IPS-18c (cell line): ENCODE measurements around the gene MLX.
"Not testable (repeated sequence)": the region's sequence is repeated elsewhere in the genome, so short reads cannot be mapped to it uniquely, and the experiment has no call there.

ENCODE experiments used
- H3K4me3 ChIP-seq: 2 replicates; pipeline ENCODE4 v1.7.0; 2013; ENCODE audit warnings: low read depth, mild to moderate bottlenecking, low read length, moderate library complexity; ENCODE audit not compliant: insufficient read depth
- H3K9me3 ChIP-seq: one replicate; pipeline ENCODE4 v1.6.1; 2013; ENCODE audit warnings: mild to moderate bottlenecking, low read length, moderate library complexity; ENCODE audit not compliant: control insufficient read depth, insufficient read depth

The MLX gene

DNA sequence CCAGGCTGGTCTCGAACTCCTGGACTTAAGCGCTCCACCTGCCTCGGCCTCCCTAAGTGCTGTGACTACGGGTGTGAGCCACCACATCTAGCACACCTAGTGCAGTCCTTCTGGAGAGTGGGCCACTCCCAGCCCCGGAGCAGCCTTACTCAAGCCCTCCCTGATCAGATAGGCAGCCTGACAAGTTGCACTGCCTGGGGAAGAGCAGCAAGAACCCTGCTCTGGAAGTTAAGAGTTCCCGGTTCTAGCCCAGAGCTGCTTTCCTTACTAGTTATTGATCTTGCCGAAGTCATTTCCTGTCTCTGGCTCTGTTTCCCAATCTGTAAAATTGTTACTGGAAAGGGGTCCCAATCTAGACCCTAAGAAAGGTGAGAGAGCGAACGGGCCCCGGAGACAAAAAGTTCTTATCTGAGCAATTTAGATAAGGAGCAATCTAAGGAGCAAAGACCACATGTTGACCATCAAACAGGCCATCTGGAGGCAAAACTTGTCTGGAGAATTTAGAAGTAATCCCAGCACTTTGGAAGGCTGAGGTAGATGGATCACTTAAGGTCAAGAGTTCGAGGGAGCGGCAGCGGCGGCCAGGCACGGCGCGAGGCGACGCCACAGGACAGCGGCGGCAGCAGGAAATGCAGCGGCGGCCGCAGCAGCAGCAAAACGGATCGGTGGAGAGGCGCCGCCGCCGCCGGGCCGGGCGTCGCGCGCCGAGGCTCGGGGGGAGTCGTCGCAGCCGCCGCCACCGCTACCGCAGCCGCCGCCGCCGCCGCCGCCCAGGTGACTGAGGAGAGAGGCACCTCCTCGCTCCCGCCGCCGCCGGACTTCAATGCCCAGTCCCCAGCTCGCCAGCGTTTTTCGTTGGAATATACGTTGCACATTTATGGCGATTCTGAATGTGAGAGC lies 35.2 kb upstream of the MLX start:
- Histone ChIP-seq H3K4me3 (peak overlapping the region; percentile 39), H3K9me3 (no peaks in the 10 kb centered on the region)

DNA sequence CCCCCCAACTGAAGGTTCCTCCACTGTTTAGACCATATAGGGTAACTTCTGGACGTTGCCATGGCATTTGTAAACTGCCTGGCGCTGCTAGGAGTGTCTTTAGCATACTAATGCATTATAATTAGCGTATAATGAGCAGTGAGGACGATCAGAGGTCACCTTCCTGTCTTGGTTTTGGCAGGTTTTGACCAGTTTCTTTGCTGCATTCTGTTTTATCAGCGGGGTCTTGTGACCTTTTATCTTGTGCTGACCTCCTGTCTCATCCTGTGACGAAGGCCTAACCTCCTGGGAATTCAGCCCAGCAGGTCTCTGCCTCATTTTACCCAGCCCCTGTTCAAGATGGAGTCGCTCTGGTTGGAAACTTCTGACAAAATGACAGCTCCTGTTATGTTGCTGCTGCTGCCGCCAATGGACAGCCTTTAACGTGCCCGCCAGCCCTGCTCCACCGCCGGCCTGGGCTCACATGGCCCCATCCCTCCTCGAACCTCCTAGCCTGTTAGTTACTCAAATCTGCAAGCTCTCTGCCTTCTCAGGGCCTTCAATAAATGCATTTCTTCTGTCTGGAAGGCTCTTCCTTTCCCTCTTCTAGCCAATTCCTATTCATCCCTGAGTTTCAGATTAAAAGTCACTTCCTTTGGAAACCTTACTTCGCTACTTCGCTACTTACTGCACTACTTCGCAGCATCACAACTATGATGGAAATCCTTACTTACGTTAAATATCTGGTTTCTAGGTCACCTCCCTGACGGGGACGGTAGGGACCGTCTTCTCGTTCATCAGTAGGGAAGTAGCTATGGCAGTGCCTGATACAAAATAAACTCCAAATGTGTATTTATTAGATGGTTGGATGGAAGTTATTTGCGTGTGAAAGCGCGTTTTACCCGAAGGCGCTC lies 31.5 kb upstream of the MLX start:
- no peaks in the 10 kb centered on the region for H3K9me3 ChIP-seq
- H3K4me3 ChIP-seq = peak overlapping the region; percentile 62; the same call in 1 of the 2 replicates

- no peaks in the 10 kb centered on the region for H3K9me3 ChIP-seq
- peak within 1 kb of the TSS; percentile 62 for H3K4me3 ChIP-seq
These were observed 30.9 kb upstream of the MLX start, which contains the start of gene NAGLU for GRCh38 chr17:42536048-42536371. Gene NAGLU (plus strand): TSS chr17:42536241. CDS start chr17:42536273, 32 bp downstream.

DNA sequence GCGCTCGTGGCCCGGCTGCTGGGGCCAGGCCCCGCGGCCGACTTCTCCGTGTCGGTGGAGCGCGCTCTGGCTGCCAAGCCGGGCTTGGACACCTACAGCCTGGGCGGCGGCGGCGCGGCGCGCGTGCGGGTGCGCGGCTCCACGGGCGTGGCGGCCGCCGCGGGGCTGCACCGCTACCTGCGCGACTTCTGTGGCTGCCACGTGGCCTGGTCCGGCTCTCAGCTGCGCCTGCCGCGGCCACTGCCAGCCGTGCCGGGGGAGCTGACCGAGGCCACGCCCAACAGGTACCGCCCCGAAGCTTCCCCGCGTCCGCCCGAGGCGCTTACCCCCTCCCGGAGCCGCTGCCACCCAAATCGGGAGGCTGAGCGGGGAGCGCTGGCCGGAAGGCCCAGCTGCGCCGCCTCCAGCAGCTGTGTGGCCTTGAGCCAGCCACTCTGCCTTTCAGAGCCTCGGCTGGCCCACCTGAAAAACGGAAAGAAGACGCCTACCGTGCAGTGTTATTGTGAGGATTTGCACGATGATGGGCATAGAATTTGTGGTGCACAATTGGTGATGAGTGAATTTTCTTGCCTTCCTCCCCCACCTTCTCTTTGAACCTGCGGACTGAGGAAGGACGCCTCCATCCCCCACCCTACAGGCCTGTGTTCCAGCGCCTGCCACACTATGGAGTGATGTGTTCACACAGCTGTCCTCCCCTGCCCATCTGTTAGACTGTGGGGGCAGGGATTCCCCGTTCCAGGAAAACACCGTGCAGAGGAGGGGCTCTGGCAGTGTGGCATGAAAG lies 30.3 kb upstream of the MLX start:
- H3K9me3 ChIP-seq = no peaks in the 10 kb centered on the region

DNA sequence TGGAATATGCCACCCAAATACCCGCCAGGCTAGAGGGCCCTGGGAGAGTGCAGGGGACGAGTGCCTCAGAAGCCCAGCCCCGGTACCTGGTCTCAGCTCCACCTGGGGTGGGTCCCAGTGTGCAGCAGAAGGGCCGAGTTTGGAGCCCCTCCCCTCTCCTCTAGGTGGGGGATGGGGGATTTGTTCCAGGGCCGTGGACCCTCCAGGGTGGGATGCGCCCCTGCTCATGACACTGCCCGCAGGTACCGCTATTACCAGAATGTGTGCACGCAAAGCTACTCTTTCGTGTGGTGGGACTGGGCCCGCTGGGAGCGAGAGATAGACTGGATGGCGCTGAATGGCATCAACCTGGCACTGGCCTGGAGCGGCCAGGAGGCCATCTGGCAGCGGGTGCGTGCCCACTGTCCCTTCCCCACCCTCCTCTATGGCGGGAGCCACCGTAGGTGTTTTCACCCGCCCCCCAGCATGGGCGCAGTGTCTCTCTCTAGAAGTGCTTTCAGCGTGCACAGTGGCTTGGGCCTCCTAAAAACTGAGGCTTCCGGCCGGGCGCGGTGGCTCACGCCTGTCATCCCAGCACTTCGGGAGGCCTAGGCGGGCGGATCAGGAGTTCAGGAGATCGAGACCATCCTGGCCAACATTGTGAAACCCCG lies 29.6 kb upstream of the MLX start:
- peak overlapping the region; percentile 62 for H3K4me3 ChIP-seq

More for the DNA sequence above, 30.3 kb upstream of the MLX start:
- H3K4me3 ChIP-seq = peak overlapping the region; percentile 62

DNA sequence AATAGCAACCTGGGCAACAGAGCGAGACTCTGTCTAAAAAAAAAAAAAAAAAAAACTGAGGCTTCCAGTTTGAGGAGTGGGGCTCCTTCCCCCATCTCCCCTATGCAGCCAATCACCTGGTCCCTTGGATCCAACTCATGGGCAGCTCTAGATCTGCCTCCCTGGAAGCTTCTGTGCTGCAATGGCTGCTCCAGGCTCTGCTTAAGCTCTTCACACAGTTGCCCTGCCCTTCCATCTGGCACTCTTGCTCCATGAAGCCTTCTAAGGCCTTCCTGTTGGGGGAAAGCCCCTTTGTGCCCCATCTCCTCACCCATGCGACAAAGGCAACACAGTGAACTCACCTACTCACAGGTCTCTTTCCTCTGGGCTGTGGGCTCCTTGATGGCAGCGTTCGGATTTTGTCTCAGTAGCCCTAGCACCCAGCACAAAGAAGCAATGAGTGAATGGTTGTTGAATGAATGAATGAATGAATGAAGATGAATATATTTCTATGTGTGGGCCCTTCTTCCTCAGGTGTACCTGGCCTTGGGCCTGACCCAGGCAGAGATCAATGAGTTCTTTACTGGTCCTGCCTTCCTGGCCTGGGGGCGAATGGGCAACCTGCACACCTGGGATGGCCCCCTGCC lies 29.0 kb upstream of the MLX start:
- no peaks in the 10 kb centered on the region for H3K9me3 ChIP-seq

More for the DNA sequence above, 29.6 kb upstream of the MLX start:
- H3K9me3 ChIP-seq = no peaks in the 10 kb centered on the region

DNA sequence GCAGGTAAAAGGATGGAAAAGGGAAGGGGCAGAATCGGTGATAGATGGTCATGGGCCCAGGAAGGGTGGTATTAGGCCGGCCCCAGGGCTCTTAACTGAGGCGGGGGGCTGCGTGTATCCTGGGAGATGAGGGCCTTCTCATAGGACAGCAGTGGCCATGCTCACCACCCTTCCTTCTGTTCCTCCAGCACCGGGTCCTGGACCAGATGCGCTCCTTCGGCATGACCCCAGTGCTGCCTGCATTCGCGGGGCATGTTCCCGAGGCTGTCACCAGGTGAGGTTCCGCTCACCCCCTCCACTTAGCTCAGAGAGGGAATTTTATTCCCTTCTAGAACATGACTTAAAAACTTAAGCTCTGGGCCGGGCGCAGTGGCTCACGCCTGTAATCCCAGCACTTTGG lies 28.4 kb upstream of the MLX start:
- Histone ChIP-seq H3K9me3 (no peaks in the 10 kb centered on the region), H3K4me3 (no peak overlapping the region)

More for the DNA sequence above, 29.0 kb upstream of the MLX start:
- no peak overlapping the region for H3K4me3 ChIP-seq

DNA sequence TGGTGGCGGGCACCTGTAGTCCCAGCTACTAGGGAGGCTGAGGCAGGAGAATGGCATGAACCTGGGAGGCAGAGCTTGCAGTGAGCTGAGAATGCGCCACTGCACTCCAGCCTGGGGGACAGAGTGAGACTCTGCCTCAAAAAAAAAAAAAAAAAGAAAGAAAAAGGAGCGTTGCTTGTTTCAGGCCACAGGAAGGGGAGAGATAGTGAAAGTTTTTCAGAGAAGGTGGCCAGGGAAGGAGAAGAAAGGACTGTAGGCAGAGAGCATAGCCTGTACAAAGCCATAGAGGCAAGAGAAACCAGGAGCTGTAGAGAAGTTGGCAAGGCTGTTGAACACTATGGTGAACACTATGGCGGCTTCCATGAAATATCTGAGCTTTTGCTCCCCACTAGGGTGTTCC lies 26.3 kb upstream of the MLX start:
- H3K9me3 ChIP-seq, H3K4me3 ChIP-seq: not testable (repeated sequence)

GRCh38 chr17:42541041-42541833 lies 25.7 kb upstream of the MLX start:
- no peaks in the 10 kb centered on the region for H3K9me3 ChIP-seq
- no peak overlapping the region for H3K4me3 ChIP-seq

- no peaks in the 10 kb centered on the region for H3K9me3 ChIP-seq
- no peak overlapping the region for H3K4me3 ChIP-seq
These were observed 23.5 kb upstream of the MLX start for GRCh38 chr17:42543190-42544079.

- Histone ChIP-seq H3K9me3 (no peaks in the 10 kb centered on the region), H3K4me3 (no peak overlapping the region)
These were observed 22.0 kb upstream of the MLX start for GRCh38 chr17:42544874-42545283.

- not testable (repeated sequence) for H3K9me3 ChIP-seq, H3K4me3 ChIP-seq
These were observed 21.0 kb upstream of the MLX start for GRCh38 chr17:42545755-42546505.

GRCh38 chr17:42547001-42547461 lies 19.9 kb upstream of the MLX start:
- Histone ChIP-seq H3K4me3 (no peak overlapping the region), H3K9me3 (no peaks in the 10 kb centered on the region)

- Histone ChIP-seq H3K4me3 (peak overlapping the region; percentile 52; the same call in 1 of the 2 replicates), H3K9me3 (no peaks in the 10 kb centered on the region)
These were observed 19.2 kb upstream of the MLX start for GRCh38 chr17:42547698-42548069.
